D721Med (cell line): Measurements from ENCODE around the gene CCDC197.

ENCODE experiments used
- DNase-seq: peaks from one replicate; pipeline ENCODE4 v3.0.0; 2011; ENCODE audit warnings: low spot score; ENCODE audit not compliant: insufficient read length
- FAIRE-seq: peaks from 2 replicates; lab custom pipeline; 2011; peaks lifted over from hg19 to GRCh38; lab: Jason Lieb, UNC
- TF ChIP-seq, protein P1 (sequence below): IDR thresholded peaks from 2 replicates; pipeline ENCODE4 v1.5.1; 2012; ENCODE audit warnings: mild to moderate bottlenecking, control low read depth; ENCODE audit not compliant: insufficient read depth; ENCODE audit errors: missing control alignments

The CCDC197 gene

DNA sequence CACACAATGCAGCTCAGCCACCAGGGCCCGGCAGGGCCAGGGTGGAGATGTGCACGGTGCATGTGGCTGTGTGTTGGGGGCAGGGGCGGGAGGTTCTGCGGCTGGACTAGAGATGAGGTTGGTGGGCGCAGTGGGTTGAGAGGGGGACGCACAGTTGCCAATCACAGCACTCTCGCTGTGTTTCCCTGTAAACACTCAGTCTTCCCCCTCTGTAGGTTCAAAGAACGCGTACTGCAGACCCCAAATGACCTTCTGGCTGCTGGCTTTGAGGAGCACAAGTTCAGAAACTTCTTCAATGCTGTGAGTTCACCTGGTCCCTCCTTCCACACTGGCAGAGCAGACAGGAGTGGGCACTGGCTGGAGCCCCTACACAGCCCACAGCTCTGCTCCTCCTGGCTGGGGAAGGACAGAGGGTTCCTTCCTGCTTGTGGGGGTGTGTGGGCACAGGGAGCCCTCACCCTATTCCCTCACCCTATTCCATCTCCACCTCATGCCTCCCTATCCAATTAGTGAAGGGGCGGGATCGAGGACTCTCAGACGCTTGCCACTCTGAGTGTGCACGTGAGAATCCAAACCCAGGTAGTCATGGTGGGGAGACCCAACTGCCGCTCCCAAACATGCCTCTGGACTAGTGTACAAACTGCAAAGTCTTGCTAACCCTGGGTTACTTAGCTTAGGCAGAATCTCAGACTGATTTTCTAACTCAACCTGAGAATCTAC lies 46.8 kb downstream of the CCDC197 start:
- FAIRE-seq (no peak), DNase-seq (no peak)
- TF ChIP-seq, protein P1, sequence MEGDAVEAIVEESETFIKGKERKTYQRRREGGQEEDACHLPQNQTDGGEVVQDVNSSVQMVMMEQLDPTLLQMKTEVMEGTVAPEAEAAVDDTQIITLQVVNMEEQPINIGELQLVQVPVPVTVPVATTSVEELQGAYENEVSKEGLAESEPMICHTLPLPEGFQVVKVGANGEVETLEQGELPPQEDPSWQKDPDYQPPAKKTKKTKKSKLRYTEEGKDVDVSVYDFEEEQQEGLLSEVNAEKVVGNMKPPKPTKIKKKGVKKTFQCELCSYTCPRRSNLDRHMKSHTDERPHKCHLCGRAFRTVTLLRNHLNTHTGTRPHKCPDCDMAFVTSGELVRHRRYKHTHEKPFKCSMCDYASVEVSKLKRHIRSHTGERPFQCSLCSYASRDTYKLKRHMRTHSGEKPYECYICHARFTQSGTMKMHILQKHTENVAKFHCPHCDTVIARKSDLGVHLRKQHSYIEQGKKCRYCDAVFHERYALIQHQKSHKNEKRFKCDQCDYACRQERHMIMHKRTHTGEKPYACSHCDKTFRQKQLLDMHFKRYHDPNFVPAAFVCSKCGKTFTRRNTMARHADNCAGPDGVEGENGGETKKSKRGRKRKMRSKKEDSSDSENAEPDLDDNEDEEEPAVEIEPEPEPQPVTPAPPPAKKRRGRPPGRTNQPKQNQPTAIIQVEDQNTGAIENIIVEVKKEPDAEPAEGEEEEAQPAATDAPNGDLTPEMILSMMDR: no peak

DNA sequence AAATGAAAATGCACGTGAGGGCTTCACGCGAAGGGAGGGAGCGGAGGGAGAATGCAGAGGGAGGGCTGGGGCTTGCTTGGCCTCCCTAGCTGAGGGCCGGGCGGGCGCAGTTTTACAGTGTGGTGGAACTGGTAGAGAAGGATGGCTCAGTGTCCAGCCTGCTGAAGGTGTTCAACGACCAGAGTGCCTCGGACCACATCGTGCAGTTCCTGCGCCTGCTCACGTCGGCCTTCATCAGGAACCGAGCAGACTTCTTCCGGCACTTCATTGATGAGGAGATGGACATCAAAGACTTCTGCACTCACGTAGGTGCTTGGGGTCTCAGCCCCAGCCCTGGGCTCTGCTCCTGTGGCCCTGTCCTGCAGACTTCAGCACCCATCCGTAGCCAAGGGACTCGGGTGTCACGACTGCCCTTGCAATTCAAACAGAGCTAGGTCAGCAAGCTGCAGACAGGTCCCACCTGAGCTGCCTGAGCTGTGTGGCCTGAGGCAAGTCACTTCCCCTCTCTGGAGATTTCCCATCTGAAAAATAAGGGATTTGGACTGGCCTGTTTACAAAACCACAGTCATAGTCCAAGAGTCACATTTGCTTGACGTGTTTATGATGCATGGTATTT lies 47.5 kb downstream of the CCDC197 start:
- DNase-seq (no peak), FAIRE-seq (no peak)
- TF ChIP-seq, protein P1: no peak

DNA sequence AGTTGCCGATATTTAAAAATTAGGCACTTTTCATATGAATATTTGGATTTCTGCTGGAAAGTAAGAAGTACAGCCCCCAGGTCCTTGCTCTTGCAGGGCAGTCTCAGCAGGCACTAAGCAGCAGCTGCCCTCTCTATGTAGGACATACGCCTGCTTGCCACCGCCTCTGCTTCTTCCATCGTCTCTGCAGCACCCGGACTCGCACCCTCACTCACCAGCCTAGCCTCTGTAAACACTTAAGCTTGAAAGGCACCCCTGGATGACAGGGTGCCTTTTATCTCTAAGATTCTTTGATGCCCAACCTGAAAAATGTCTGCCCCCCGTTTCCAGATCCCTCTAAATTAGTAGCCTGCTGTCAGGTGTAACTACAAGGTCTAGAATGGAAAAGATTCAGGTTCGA lies 48.0 kb downstream of the CCDC197 start:
- FAIRE-seq: no peak
- DNase-seq: no peak
- TF ChIP-seq, protein P1: no peak

GRCh38 chr14:94045563-94046345 lies 48.7 kb downstream of the CCDC197 start:
- DNase-seq: no peak
- TF ChIP-seq, protein P1: no peak
- no peak for FAIRE-seq

DNA sequence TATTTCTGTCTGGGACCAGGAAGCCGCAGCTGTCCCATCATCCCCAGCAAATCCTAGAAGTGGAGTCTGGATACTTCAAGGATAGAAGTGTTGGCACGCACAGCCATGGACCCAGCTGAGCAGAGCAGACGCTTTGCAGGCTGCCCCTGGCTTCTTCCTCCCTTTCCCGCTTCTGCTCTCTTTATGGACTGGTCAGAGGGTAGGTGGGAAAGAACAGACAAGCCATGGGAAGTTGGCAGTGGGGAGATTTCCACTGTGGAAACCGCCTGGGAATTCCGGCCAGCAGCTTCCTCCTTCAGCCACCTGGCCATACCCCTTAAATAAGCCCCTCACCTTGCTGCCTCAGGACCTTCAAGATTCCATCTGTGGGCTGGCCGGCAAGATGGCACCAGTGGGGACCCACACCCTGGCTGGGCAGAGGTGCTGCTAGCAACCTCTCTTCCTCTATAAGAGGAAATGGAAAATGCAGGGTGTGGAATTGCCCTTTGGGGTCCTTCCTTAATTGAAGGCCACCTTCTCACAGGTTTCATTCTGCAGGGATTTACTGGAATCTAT lies 49.7 kb downstream of the CCDC197 start:
- TF ChIP-seq, protein P1: no peak
- no peak for FAIRE-seq
- DNase-seq: no peak

DNA sequence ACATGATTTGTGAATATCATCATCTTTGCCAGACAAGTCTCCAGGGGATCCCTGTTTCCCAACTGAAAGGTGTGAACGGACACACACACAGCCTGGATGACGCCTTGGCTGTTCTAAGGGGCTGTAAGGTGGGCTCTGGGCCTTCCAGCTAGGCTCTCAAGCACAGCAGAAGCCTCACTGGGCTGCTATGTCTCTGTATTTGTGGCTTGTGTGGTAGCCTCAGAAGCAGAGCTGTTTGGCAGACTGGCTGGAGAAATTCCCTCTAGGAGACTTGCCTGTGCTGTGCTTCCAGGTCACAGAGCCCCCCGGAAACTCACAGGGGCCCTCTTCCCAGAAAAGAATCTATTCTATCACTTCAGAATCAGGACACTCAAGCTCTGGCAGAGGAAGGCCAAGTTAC lies 50.5 kb downstream of the CCDC197 start:
- FAIRE-seq: no peak
- DNase-seq: no peak
- TF ChIP-seq, protein P1: no peak
